Activated naive CD8-positive, alpha-beta T cell treated with anti-CD3 and anti-CD28 coated beads, Interleukin-2, amount 10 ng/mL, durations not matched to agents 7 days and 5 days (primary cell): ENCODE measurements around the gene SVOP. TPM values are rescaled to one million over a fixed set of nuclear protein-coding genes. Genes with fewer than 3 reads are reported as not detected.
A peak's percentile ranks its signal among the peaks of the same experiment; 100 is the strongest.

Experiments
- ATAC-seq: fragments of 150-1000 bp; cut with Tn5 transposase; one replicate; pipeline ENCODE4 v1.10.0; 2021; ENCODE audit warnings: low read depth, moderate library complexity
- POLR2A ChIA-PET: fragments of 350-600 bp; sonication (Branson Sonifier 250); formaldehyde crosslinking; loops from one replicate; lab custom pipeline; 2021; ENCODE audit warnings: antibody characterized with exemption; lab: Charles Lee
- DNase-seq: peaks from one replicate; pipeline ENCODE4 v3.0.0; 2021
- H3K27ac Mint-ChIP-seq: one replicate; pipeline ENCODE4 v1.8.0; 2022; ENCODE audit warnings: mild to moderate bottlenecking, mixed read lengths
- H3K27me3 Mint-ChIP-seq: one replicate; pipeline ENCODE4 v1.8.0; 2022; ENCODE audit warnings: mild to moderate bottlenecking, moderate library complexity, mixed read lengths
- H3K36me3 Mint-ChIP-seq: one replicate; pipeline ENCODE4 v1.8.0; 2021; ENCODE audit warnings: mild to moderate bottlenecking, mixed read lengths
- H3K4me1 Mint-ChIP-seq: one replicate; pipeline ENCODE4 v1.8.0; 2021; ENCODE audit warnings: mixed read lengths
- H3K4me3 Mint-ChIP-seq: one replicate; pipeline ENCODE4 v1.8.0; 2022; ENCODE audit warnings: mild to moderate bottlenecking, moderate library complexity, mixed read lengths
- H3K9me3 Mint-ChIP-seq: one replicate; pipeline ENCODE4 v1.8.0; 2021; ENCODE audit warnings: mixed read lengths
- total RNA-seq, 2 experiments: library from RNA; stranded (reverse); gene quantifications; one replicate each; pipeline ENCODE4 v1.2.3, GENCODE V29; 2021

Gene SVOP
- total RNA-seq, 2 experiments from 2014 or later = not detected

DNA sequence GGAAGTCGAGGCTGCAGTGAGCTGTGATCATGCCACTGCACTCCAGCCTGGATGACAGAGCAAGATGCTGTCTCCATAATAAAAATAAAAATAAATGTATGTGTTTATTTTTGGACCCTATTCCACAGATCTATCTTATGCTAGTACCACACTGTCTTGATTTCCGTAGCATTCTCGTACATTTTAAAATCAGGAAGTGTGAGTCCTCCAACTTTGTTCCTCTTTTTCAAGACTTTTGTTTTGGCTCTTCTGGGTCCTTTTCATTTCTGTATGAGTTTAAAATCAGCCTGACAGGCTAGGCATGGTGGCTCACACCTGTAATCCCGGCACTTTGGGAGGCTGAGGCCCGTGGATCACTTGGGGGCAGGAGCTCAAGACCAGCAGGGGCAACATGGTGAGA is 115.1 kb downstream of the SVOP start:
- no peaks in the 10 kb centered on the region for H3K36me3 Mint-ChIP-seq
- DNase-seq (no peak), ATAC-seq (no peak)
- H3K9me3 Mint-ChIP-seq = no peaks in the 10 kb centered on the region
- H3K27me3 Mint-ChIP-seq = peaks cover 29% of the 10 kb centered on the region
- H3K27ac Mint-ChIP-seq = no peak overlapping the region
- no peak overlapping the region for H3K4me3 Mint-ChIP-seq
- POLR2A ChIA-PET = no interaction called here
- H3K4me1 Mint-ChIP-seq = no peaks in the 10 kb centered on the region

DNA sequence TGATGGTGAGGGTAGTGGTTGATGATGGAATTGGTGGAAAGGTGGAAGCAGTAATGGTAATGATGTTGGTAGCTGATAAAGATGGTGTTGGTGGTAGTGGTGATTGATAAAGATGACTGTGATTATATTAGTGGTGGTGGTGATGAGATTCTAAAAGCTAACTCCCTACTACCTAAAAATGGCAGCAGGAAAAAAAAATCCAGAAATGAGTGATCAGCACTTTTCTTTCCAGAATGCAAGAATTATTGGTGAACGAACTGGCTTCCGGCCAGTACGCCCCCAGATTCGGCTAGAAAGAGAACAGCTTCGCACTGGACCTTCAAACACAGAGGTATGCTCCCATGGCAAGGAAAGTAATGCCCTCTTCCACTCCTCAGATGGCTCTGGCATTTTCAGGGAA is 121.7 kb downstream of the SVOP start:
- no peak for ATAC-seq
- Mint-ChIP-seq H3K4me3 (no peak overlapping the region), H3K36me3 (no peaks in the 10 kb centered on the region), H3K9me3 (peaks cover 4% of the 10 kb centered on the region), H3K27me3 (peaks cover 19% of the 10 kb centered on the region), H3K27ac (no peak overlapping the region), H3K4me1 (peaks cover 3% of the 10 kb centered on the region)
- POLR2A ChIA-PET = no interaction called here
- no peak for DNase-seq

DNA sequence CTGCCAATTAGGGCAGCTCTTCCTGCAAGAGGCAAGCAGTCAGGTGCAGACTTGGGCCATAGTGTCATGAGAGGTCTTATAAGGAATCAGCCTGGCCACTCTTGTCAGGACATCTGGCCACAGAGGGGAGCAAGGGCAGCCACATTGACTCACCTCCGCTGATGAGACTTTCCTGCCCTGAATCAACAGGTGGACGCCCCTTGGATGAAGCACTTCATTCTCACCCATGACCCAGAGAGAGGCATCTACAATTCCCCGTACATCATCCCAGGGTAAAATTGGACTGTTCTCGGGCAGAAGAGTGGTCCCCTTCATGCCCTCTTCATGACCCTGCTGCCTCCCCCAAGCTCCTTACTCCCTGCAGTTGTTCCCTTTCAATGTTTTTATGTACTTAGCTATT is 124.1 kb downstream of the SVOP start:
- no peak overlapping the region for H3K4me3 Mint-ChIP-seq
- ATAC-seq = no peak
- H3K4me1 Mint-ChIP-seq = peaks cover 3% of the 10 kb centered on the region
- DNase-seq = no peak
- no peak overlapping the region for H3K27ac Mint-ChIP-seq
- H3K9me3 Mint-ChIP-seq = peaks cover 4% of the 10 kb centered on the region
- POLR2A ChIA-PET = no interaction called here
- peaks cover 18% of the 10 kb centered on the region for H3K27me3 Mint-ChIP-seq
- no peaks in the 10 kb centered on the region for H3K36me3 Mint-ChIP-seq

DNA sequence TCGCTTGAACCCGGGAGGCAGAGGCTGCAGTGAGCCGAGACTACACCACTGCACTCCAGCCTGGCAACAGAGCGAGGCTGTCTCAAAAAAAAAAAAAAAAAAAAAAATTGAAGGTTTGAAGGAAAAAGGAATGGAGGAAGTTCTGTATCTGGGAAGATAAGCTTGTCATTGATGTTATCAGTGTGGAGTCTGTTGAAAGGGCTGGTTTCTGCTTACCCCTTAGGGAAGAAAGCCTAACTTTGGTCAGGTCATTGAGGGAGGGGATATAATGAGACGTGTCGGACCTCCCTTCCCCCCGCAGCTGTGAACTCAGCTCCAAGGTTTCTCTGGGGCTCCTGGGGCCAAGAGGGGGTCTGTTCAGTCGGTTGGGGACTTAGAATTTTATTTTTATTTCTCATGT is 124.5 kb downstream of the SVOP start:
- peaks cover 4% of the 10 kb centered on the region for H3K9me3 Mint-ChIP-seq
- POLR2A ChIA-PET = no interaction called here
- no peak overlapping the region for H3K27ac Mint-ChIP-seq
- peaks cover 18% of the 10 kb centered on the region for H3K27me3 Mint-ChIP-seq
- DNase-seq (no peak), ATAC-seq (no peak)
- no peak overlapping the region for H3K4me3 Mint-ChIP-seq
- H3K36me3 Mint-ChIP-seq = no peaks in the 10 kb centered on the region
- H3K4me1 Mint-ChIP-seq = peaks cover 3% of the 10 kb centered on the region

DNA sequence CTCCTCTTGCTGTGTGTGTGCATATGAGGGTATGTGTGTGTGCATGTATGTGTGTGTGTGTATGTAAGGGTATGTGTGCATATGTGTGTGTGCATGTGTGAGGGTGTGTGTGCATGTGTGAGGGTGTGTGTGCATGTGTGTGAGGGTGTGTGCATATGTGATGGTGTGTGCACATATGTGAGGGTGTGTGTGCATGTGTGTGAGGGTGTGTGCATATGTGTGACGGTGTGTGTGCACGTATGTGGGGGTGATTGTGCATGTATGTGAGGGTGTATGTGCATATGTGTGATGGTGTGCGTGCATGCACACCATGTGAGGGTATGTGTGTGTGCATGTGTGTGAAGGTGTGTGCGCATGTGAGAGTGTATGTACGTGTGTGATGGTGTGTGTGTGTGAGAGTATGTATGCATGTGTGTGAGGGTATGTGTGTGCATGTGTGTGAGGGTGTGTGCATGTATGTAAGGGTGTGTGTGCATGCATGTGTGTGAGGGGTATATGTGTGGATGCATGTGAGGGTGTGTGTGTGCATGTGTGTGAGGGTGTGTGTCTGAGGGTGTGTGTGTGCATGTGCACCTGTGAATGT is 125.6 kb downstream of the SVOP start:
- ATAC-seq (no peak), DNase-seq (no peak)
- POLR2A ChIA-PET = no interaction called here
- peaks cover 6% of the 10 kb centered on the region for H3K9me3 Mint-ChIP-seq
- H3K27me3 Mint-ChIP-seq = peaks cover 18% of the 10 kb centered on the region
- H3K36me3 Mint-ChIP-seq = no peaks in the 10 kb centered on the region
- no peak overlapping the region for H3K4me3 Mint-ChIP-seq
- no peak overlapping the region for H3K27ac Mint-ChIP-seq
- peaks cover 3% of the 10 kb centered on the region for H3K4me1 Mint-ChIP-seq

DNA sequence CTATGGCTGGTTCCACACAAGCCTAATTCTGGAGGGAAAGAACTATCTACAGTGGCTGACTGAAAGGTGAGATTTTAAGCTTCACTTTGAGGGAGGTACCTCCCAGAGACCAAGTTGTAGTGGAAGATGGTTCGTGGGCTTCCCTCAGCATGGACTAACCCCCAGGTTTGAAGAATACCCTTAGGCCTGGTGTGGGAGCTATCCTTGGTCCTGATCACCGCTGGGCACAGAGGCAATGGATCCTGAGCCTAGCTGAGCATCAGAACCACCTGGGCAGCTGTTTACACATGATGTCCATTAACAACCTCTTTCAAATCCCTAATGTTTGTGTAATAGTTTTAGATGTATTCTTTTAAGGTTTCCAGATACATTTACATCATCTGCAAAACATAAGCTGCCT is 130.7 kb downstream of the SVOP start:
- peaks cover 7% of the 10 kb centered on the region for H3K27me3 Mint-ChIP-seq
- H3K4me1 Mint-ChIP-seq = no peaks in the 10 kb centered on the region
- POLR2A ChIA-PET = no interaction called here
- H3K36me3 Mint-ChIP-seq = no peaks in the 10 kb centered on the region
- peak; percentile 34 for DNase-seq
- ATAC-seq = no peak
- no peak overlapping the region for H3K27ac Mint-ChIP-seq
- peaks cover 3% of the 10 kb centered on the region for H3K9me3 Mint-ChIP-seq
- no peak overlapping the region for H3K4me3 Mint-ChIP-seq

DNA sequence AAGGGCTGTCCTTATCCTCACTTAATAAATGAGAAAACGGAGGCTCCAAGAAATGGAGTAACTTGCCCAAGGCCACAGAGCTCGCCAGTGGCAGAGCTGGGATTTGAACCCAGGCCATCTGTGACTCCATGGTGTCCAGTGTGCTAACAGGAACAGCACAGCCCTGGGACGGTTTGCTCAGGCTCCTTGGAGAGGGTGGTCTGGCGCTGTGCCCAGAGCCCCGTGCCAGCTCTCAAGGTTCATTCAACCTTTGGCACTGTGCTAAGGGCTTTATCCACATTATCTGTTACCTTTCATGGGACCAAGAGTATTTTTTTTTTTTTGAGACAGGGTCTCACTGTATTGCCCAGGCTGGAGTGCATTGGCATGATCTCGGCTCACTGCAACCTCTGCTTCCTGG is 132.8 kb downstream of the SVOP start:
- no peaks in the 10 kb centered on the region for H3K4me1 Mint-ChIP-seq
- no peak overlapping the region for H3K27ac Mint-ChIP-seq
- DNase-seq (no peak), ATAC-seq (no peak)
- H3K36me3 Mint-ChIP-seq = no peaks in the 10 kb centered on the region
- peaks cover 11% of the 10 kb centered on the region for H3K27me3 Mint-ChIP-seq
- peaks cover 2% of the 10 kb centered on the region for H3K9me3 Mint-ChIP-seq
- POLR2A ChIA-PET = no interaction called here
- H3K4me3 Mint-ChIP-seq = no peak overlapping the region

DNA sequence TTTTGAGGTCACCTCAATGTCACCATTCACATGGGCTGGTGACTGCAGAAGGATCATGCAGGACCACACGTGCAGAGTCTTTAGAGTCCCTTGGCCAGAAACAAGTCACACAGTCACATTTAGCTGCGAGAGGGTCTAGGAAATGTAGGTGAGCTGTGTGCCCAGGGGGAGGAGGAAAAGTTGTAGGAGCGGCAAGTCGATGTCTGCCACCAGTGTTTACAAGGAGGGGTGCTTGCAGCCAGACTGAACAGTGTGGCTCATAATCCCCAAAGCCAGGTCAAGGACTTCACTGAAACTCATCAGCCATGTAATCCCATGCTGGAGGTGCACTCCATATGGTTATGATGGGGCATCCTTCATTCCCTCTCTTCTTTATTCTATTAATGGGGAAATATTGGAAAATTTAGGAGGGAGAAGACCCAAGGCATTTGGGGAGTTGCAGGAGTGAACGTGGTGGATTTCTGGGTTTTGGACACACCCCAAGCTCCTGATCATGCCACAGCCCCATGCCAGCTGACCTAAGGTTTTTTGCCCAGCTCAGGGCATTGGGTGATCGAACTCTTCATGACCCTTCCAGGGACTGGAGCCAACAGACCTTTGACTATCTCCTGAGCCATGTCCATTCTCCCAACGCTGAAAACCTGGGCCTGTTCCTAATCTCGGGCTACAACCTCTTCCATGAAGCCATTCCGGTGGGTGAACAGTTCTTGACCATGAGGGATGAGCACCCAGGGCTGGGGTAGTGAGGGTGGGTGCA is 133.8 kb downstream of the SVOP start:
- no peak for ATAC-seq
- POLR2A ChIA-PET = no interaction called here
- DNase-seq = no peak
- H3K4me1 Mint-ChIP-seq = no peaks in the 10 kb centered on the region
- H3K27ac Mint-ChIP-seq = no peak overlapping the region
- H3K4me3 Mint-ChIP-seq = no peak overlapping the region
- peaks cover 11% of the 10 kb centered on the region for H3K27me3 Mint-ChIP-seq
- peaks cover 2% of the 10 kb centered on the region for H3K9me3 Mint-ChIP-seq
- H3K36me3 Mint-ChIP-seq = no peaks in the 10 kb centered on the region

DNA sequence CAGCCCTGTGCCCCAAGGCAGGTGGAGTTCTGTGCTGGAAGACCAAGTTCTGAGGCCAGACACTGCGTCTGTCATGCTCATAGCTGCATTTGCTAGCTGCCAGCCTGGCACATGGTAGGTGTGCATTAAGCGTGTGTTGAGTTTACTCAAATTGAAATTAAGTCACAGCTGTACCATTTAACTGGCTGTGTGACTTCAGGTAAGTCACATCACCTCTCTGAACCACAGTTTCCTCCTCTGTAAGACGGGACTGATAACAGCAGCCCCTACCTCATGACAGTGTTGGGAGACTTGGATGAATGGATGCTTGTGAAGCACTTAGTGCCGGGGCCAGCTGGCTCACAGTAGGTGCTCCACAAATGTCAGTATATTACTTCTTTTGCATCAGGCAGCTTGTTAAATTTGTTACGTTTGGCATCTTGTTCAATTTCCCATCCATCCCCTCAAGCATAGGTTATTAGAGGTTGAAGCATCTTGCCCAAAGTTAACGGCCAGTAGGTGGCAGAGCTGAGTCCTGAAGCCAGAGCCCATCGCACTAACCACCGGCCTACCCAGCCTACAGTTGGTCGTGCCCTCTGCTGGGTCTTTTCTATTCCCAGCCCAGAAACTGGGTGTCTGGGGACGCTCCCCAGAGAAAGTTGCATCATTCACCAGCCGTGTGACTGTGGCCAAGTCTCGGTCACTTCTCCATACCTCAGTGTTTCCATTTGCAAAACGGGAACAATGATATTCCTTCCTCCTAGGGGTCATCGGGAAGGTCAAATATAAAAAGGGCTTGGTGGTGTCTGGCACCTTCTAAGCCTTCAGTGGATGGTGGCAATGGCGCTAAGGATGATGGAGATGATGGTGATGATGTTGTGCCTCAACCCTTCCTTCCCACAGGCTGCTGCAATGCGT is 136.5 kb downstream of the SVOP start:
- no peak for ATAC-seq
- POLR2A ChIA-PET = no interaction called here
- H3K27me3 Mint-ChIP-seq = peaks cover 11% of the 10 kb centered on the region

DNA sequence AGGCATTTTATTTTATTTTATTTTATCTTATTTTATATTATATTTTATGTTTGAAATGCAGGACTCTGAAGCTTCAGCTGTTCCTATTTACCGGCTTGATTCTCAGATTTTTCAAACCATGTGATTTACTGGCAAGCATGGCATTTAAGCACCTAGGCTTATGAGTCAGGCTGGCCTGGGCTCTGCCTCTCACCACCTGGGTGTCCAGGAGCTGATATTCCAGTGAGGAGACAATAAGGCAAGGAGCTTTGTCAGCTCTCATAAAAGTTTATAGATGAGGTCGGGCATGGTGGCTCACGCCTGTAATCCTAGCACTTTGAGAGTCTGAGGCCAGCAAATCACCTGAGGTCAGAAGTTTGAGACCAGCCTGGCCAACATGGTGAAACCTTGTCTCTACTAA is 138.9 kb downstream of the SVOP start:
- Mint-ChIP-seq H3K27me3 (peaks cover 10% of the 10 kb centered on the region), H3K4me3 (no peak overlapping the region), H3K4me1 (no peaks in the 10 kb centered on the region), H3K9me3 (no peaks in the 10 kb centered on the region), H3K36me3 (no peaks in the 10 kb centered on the region), H3K27ac (no peak overlapping the region)
- no peak for ATAC-seq
- DNase-seq = no peak
- POLR2A ChIA-PET = interaction anchor here (0.8 kb wide), 1 partner anchor 187 kb away, joined by 4 read pairs; no protein-coding TSS in a partner anchor

More for the DNA sequence above, 136.5 kb downstream of the SVOP start:
- H3K36me3 Mint-ChIP-seq = no peaks in the 10 kb centered on the region
- no peak overlapping the region for H3K27ac Mint-ChIP-seq
- no peaks in the 10 kb centered on the region for H3K9me3 Mint-ChIP-seq
- peak; percentile 61 for DNase-seq
- H3K4me1 Mint-ChIP-seq = no peaks in the 10 kb centered on the region
- H3K4me3 Mint-ChIP-seq = no peak overlapping the region

DNA sequence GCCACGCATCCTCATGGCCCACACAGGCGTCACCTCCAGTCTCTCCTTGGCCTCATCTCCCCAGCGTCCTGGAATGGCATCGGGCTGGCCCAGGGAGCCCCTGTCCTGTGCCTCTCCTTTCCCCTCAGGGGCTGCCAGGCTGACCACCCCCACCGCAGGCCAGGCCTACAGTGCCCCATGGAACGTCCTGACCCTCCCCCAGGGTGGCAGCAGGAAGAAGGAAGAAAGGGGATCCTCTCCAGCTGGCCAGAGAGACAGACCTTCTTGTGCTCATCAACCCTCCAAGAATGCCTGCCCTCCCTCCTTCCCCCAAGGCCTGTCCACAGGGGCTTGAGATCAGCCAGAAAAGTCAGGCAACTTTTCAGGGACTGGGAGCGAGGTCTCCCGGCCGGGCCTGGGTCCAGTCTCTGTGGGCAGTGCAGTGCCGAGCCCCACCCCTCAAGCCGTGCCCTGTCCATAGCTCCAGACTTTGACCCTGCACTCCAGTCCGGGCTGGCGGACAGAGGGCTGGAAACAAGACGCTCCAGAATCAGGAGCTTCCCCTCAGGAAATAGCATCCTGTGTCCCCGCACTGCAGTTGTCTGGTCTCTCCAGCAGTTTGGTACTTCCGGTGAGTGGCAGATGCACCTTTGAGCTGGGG is 141.1 kb downstream of the SVOP start, which contains the start of gene DAO:
TSS of gene DAO (plus strand) at position 478 of the 640 bp plus-strand sequence. CDS start 4,915 bp downstream, outside the sequence.
- H3K27ac Mint-ChIP-seq = no peak within 1 kb of the TSS
- peaks cover 7% of the 10 kb centered on the region for H3K27me3 Mint-ChIP-seq
- H3K36me3 Mint-ChIP-seq = no peaks in the 10 kb centered on the region

DNA sequence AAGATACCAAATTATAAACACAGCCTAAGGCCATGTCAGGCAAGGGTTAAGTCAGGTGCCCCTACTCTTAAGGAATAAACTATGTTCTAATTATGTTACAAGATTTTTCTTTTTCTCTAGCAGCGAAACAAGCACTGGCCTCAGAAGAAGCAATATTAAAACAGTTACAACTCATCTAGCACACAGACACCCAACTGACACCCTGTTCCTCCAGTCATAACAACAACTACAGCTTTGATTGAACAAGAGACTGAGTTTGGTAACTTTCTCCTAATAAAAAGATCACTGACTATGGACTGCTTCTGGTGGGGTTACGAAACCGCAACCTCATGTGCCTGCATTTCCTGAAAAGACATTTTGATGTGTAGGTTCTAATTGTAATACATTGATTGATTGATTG is 144.3 kb downstream of the SVOP start:
- no peak overlapping the region for H3K27ac Mint-ChIP-seq
- no peak overlapping the region for H3K4me3 Mint-ChIP-seq
- peaks cover 4% of the 10 kb centered on the region for H3K27me3 Mint-ChIP-seq
- no peaks in the 10 kb centered on the region for H3K9me3 Mint-ChIP-seq
- H3K4me1 Mint-ChIP-seq = peaks cover 7% of the 10 kb centered on the region
- ATAC-seq (no peak), DNase-seq (no peak)
- POLR2A ChIA-PET = no interaction called here
- H3K36me3 Mint-ChIP-seq = no peaks in the 10 kb centered on the region

More for the DNA sequence above, 141.1 kb downstream of the SVOP start, which contains the start of gene DAO:
- ATAC-seq (no peak), DNase-seq (no peak)
- H3K4me3 Mint-ChIP-seq = no peak within 1 kb of the TSS
- H3K4me1 Mint-ChIP-seq = peaks cover 5% of the 10 kb centered on the region
- POLR2A ChIA-PET = no interaction called here
- H3K9me3 Mint-ChIP-seq = no peaks in the 10 kb centered on the region
